GM04503 (cell line): ENCODE data around the gene DGCR6L.
"Not testable (repeated sequence)": the region's sequence is repeated elsewhere in the genome, so short reads cannot be mapped to it uniquely, and the experiment has no call there.

ENCODE experiments used
- DNase-seq: peaks from one replicate; pipeline ENCODE4 v3.0.0-alpha.2; 2012; ENCODE audit warnings: low read depth

The DGCR6L gene

GRCh38 chr22:20275836-20276235 lies 44.0 kb downstream of the DGCR6L start:
- no peak for DNase-seq

- not testable (repeated sequence) for DNase-seq
Observed at GRCh38 chr22:20275325-20275724, 44.5 kb downstream of the DGCR6L start.

- DNase-seq = not testable (repeated sequence)
Observed at GRCh38 chr22:20274374-20274773, 45.5 kb downstream of the DGCR6L start.

GRCh38 chr22:20273758-20274181 lies 46.1 kb downstream of the DGCR6L start:
- no peak for DNase-seq

GRCh38 chr22:20272700-20273099 lies 47.2 kb downstream of the DGCR6L start:
- DNase-seq = no peak

GRCh38 chr22:20272174-20272573 lies 47.7 kb downstream of the DGCR6L start:
- DNase-seq = no peak

- no peak for DNase-seq
Observed at GRCh38 chr22:20271114-20271994, 48.5 kb downstream of the DGCR6L start.

- DNase-seq = not testable (repeated sequence)
Observed at GRCh38 chr22:20270190-20271113, 49.4 kb downstream of the DGCR6L start.

GRCh38 chr22:20269673-20270072 lies 50.2 kb downstream of the DGCR6L start:
- not testable (repeated sequence) for DNase-seq

- DNase-seq = not testable (repeated sequence)
Observed at GRCh38 chr22:20269201-20269600, 50.7 kb downstream of the DGCR6L start.

- DNase-seq = no peak
Observed at GRCh38 chr22:20268279-20269012, 51.4 kb downstream of the DGCR6L start, which contains the start of gene RTN4R. Gene RTN4R, minus strand, starts transcription at chr22:20268318. Its CDS starts 226 bp downstream, at chr22:20268092.

- DNase-seq = no peak
Observed at GRCh38 chr22:20267441-20268278, 52.2 kb downstream of the DGCR6L start.

- DNase-seq = not testable (repeated sequence)
Observed at GRCh38 chr22:20266667-20267440, 53.0 kb downstream of the DGCR6L start.

GRCh38 chr22:20265772-20266666 lies 53.8 kb downstream of the DGCR6L start:
- DNase-seq = not testable (repeated sequence)

- no peak for DNase-seq
Observed at GRCh38 chr22:20264614-20265452, 55.0 kb downstream of the DGCR6L start.
